ENCODE measurements around the gene CTSC.

The CTSC gene

GRCh38 chr11:88337181-88337986 lies at the start of gene CTSC:
CTSC (minus strand) TSS chr11:88337736; CDS start chr11:88337672, 64 bp downstream.
- in situ Hi-C loops (cut with MboI; ENCODE audit: low pct_unique_long_range_greater_than_20kb, low sequenced_read_pairs): no loop called here
- peak; percentile 96 for DNase-seq

GRCh38 chr11:88384669-88385005 lies 47.1 kb upstream of the CTSC start:
- in situ Hi-C loops (cut with MboI; ENCODE audit: low pct_unique_long_range_greater_than_20kb, low sequenced_read_pairs): no loop called here

GRCh38 chr11:88384004-88384668 lies 46.6 kb upstream of the CTSC start:
- in situ Hi-C loops (cut with MboI; ENCODE audit: low pct_unique_long_range_greater_than_20kb, low sequenced_read_pairs): no loop called here
- no peak for DNase-seq

More at GRCh38 chr11:88384669-88385005, 47.1 kb upstream of the CTSC start:
- peak; percentile 5 for DNase-seq

GRCh38 chr11:88383447-88383846 lies 45.9 kb upstream of the CTSC start:
- DNase-seq: no peak
- in situ Hi-C loops (cut with MboI; ENCODE audit: low pct_unique_long_range_greater_than_20kb, low sequenced_read_pairs): no loop called here

GRCh38 chr11:88379130-88379529 lies 41.6 kb upstream of the CTSC start:
- in situ Hi-C loops (cut with MboI; ENCODE audit: low pct_unique_long_range_greater_than_20kb, low sequenced_read_pairs): no loop called here

GRCh38 chr11:88378422-88379066 lies 41.0 kb upstream of the CTSC start:
- DNase-seq: no peak
- in situ Hi-C loops (cut with MboI; ENCODE audit: low pct_unique_long_range_greater_than_20kb, low sequenced_read_pairs): no loop called here

More at GRCh38 chr11:88379130-88379529, 41.6 kb upstream of the CTSC start:
- no peak for DNase-seq

- in situ Hi-C loops (cut with MboI; ENCODE audit: low pct_unique_long_range_greater_than_20kb, low sequenced_read_pairs): no loop called here
- DNase-seq: no peak
Measured at GRCh38 chr11:88377646-88378045, 40.1 kb upstream of the CTSC start.

- in situ Hi-C loops (cut with MboI; ENCODE audit: low pct_unique_long_range_greater_than_20kb, low sequenced_read_pairs): no loop called here
- no peak for DNase-seq
Measured at GRCh38 chr11:88377144-88377543, 39.6 kb upstream of the CTSC start.

- no peak for DNase-seq
- in situ Hi-C loops (cut with MboI; ENCODE audit: low pct_unique_long_range_greater_than_20kb, low sequenced_read_pairs): no loop called here
Measured at GRCh38 chr11:88375927-88376470, 38.5 kb upstream of the CTSC start.

- no peak for DNase-seq
- in situ Hi-C loops (cut with MboI; ENCODE audit: low pct_unique_long_range_greater_than_20kb, low sequenced_read_pairs): no loop called here
Measured at GRCh38 chr11:88370782-88371181, 33.2 kb upstream of the CTSC start.

GRCh38 chr11:88367310-88367709 lies 29.8 kb upstream of the CTSC start:
- in situ Hi-C loops (cut with MboI; ENCODE audit: low pct_unique_long_range_greater_than_20kb, low sequenced_read_pairs): no loop called here
- no peak for DNase-seq

GRCh38 chr11:88363648-88364065 lies 26.1 kb upstream of the CTSC start:
- no peak for DNase-seq
- in situ Hi-C loops (cut with MboI; ENCODE audit: low pct_unique_long_range_greater_than_20kb, low sequenced_read_pairs): no loop called here

GRCh38 chr11:88363004-88363403 lies 25.5 kb upstream of the CTSC start:
- DNase-seq: no peak
- in situ Hi-C loops (cut with MboI; ENCODE audit: low pct_unique_long_range_greater_than_20kb, low sequenced_read_pairs): no loop called here

- in situ Hi-C loops (cut with MboI; ENCODE audit: low pct_unique_long_range_greater_than_20kb, low sequenced_read_pairs): no loop called here
- no peak for DNase-seq
Measured at GRCh38 chr11:88360141-88360540, 22.6 kb upstream of the CTSC start.

GRCh38 chr11:88359541-88359940 lies 22.0 kb upstream of the CTSC start:
- peak; percentile 81 for DNase-seq
- in situ Hi-C loops (cut with MboI; ENCODE audit: low pct_unique_long_range_greater_than_20kb, low sequenced_read_pairs): no loop called here

- DNase-seq: no peak
- in situ Hi-C loops (cut with MboI; ENCODE audit: low pct_unique_long_range_greater_than_20kb, low sequenced_read_pairs): no loop called here
Measured at GRCh38 chr11:88359114-88359513, 21.6 kb upstream of the CTSC start.

GRCh38 chr11:88358040-88358431 lies 20.5 kb upstream of the CTSC start:
- in situ Hi-C loops (cut with MboI; ENCODE audit: low pct_unique_long_range_greater_than_20kb, low sequenced_read_pairs): no loop called here
- no peak for DNase-seq

- no peak for DNase-seq
- in situ Hi-C loops (cut with MboI; ENCODE audit: low pct_unique_long_range_greater_than_20kb, low sequenced_read_pairs): no loop called here
Measured at GRCh38 chr11:88357323-88358039, 19.9 kb upstream of the CTSC start.

GRCh38 chr11:88355887-88356286 lies 18.4 kb upstream of the CTSC start:
- in situ Hi-C loops (cut with MboI; ENCODE audit: low pct_unique_long_range_greater_than_20kb, low sequenced_read_pairs): no loop called here
- DNase-seq: no peak

All from KBM-7 (cell line).